Measurements from ENCODE around the gene MYH8. TPM values are rescaled to one million over a fixed set of nuclear protein-coding genes. Genes with fewer than 3 reads are reported as not detected.

Gene MYH8
- total RNA-seq, 4 donors from 2014 or later: not detected

- TF ChIP-seq CTCF (IDR thresholded peaks at IDR 0.05) (no peak), POLR2AphosphoS5 (IDR thresholded peaks at IDR 0.05) (no peak), POLR2A (IDR thresholded peaks at IDR 0.05) (no peak), EP300 (IDR thresholded peaks at IDR 0.05; ENCODE audit: low read depth) (no peak)
- in situ Hi-C loops (cut with MboI; ENCODE audit: low pct_ligation_motif_present in 1 of 4, low pct_unique_long_range_greater_than_20kb in 1 of 4, low sequenced_read_pairs in 3 of 4): loop anchor here in 1 of 4 donors (25.0 kb wide), 1 partner anchor 98 kb away; no protein-coding TSS in a partner anchor
- Histone ChIP-seq H3K27ac (no peak overlapping the region), H3K36me3 (no peaks in the 10 kb centered on the region), H3K27me3 (no peaks in the 10 kb centered on the region), H3K4me3 (no peak overlapping the region), H3K4me1 (no peaks in the 10 kb centered on the region), H3K9me3 (no peaks in the 10 kb centered on the region)
- no peak for DNase-seq
- intact Hi-C loops (cut with DNase I; ENCODE audit: low total_unique reads): no loop called here
- 61 to 100% methylated on average over 1 to 3 of the region's 3 CpGs for WGBS, 2 donors (ENCODE audit: low coverage in 1 of 2)
These were observed 13.3 kb upstream of the MYH8 start for GRCh38 chr17:10435096-10435495.

GRCh38 chr17:10429421-10430045 lies 7.8 kb upstream of the MYH8 start:
- Histone ChIP-seq H3K36me3 (no peaks in the 10 kb centered on the region), H3K27me3 (no peaks in the 10 kb centered on the region), H3K4me1 (no peaks in the 10 kb centered on the region), H3K27ac (no peak overlapping the region), H3K4me3 (no peak overlapping the region), H3K9me3 (no peaks in the 10 kb centered on the region)
- 70 to 73% methylated on average over 2 of the region's 2 CpGs for WGBS, 2 donors (ENCODE audit: low coverage in 1 of 2)
- in situ Hi-C loops (cut with MboI; ENCODE audit: low pct_ligation_motif_present in 1 of 4, low pct_unique_long_range_greater_than_20kb in 1 of 4, low sequenced_read_pairs in 3 of 4): loop anchor here in 1 of 4 donors (25.0 kb wide), 1 partner anchor 92 kb away; no protein-coding TSS in a partner anchor
- no peak for TF ChIP-seq EP300 (IDR thresholded peaks at IDR 0.05; ENCODE audit: low read depth)
- no peak for TF ChIP-seq CTCF (IDR thresholded peaks at IDR 0.05)
- TF ChIP-seq POLR2A (IDR thresholded peaks at IDR 0.05): no peak
- TF ChIP-seq POLR2AphosphoS5 (IDR thresholded peaks at IDR 0.05): no peak
- no peak for DNase-seq
- intact Hi-C loops (cut with DNase I; ENCODE audit: low total_unique reads): no loop called here

- DNase-seq: no peak
- TF ChIP-seq CTCF (IDR thresholded peaks at IDR 0.05): no peak
- no peak for TF ChIP-seq POLR2AphosphoS5 (IDR thresholded peaks at IDR 0.05)
- no peak for TF ChIP-seq EP300 (IDR thresholded peaks at IDR 0.05; ENCODE audit: low read depth)
- TF ChIP-seq POLR2A (IDR thresholded peaks at IDR 0.05): no peak
- Histone ChIP-seq H3K27ac (no peak overlapping the region), H3K4me3 (no peak overlapping the region), H3K36me3 (no peaks in the 10 kb centered on the region), H3K27me3 (no peaks in the 10 kb centered on the region), H3K4me1 (no peaks in the 10 kb centered on the region), H3K9me3 (no peaks in the 10 kb centered on the region)
- in situ Hi-C loops (cut with MboI; ENCODE audit: low pct_ligation_motif_present in 1 of 4, low pct_unique_long_range_greater_than_20kb in 1 of 4, low sequenced_read_pairs in 3 of 4): loop anchor here in 1 of 4 donors (25.0 kb wide), 1 partner anchor 91 kb away; no protein-coding TSS in a partner anchor
- intact Hi-C loops (cut with DNase I; ENCODE audit: low total_unique reads): no loop called here
- 81 to 84% methylated on average over 2 of the region's 2 CpGs for WGBS, 2 donors (ENCODE audit: low coverage in 1 of 2)
These were observed 7.0 kb upstream of the MYH8 start for GRCh38 chr17:10428781-10429180.

GRCh38 chr17:10421211-10421610 lies 539 bp downstream of the MYH8 start:
- intact Hi-C loops (cut with DNase I; ENCODE audit: low total_unique reads): no loop called here

More at GRCh38 chr17:10421211-10421610, 539 bp downstream of the MYH8 start:
- H3K36me3 ChIP-seq: no peaks in the 10 kb centered on the region
- no peak overlapping the region for H3K4me3 ChIP-seq
- no peak overlapping the region for H3K27ac ChIP-seq
- TF ChIP-seq POLR2AphosphoS5 (IDR thresholded peaks at IDR 0.05) (no peak), CTCF (IDR thresholded peaks at IDR 0.05) (no peak), POLR2A (IDR thresholded peaks at IDR 0.05) (no peak), EP300 (IDR thresholded peaks at IDR 0.05; ENCODE audit: low read depth) (no peak)
- H3K27me3 ChIP-seq: no peaks in the 10 kb centered on the region
- H3K9me3 ChIP-seq: no peaks in the 10 kb centered on the region
- H3K4me1 ChIP-seq: no peaks in the 10 kb centered on the region
- in situ Hi-C loops (cut with MboI; ENCODE audit: low pct_ligation_motif_present in 1 of 4, low pct_unique_long_range_greater_than_20kb in 1 of 4, low sequenced_read_pairs in 3 of 4): no loop called here
- WGBS, 2 donors (ENCODE audit: low coverage in 1 of 2): 75 to 81% methylated on average over 2 of the region's 2 CpGs
- DNase-seq: no peak
